MM.1S (cell line): ENCODE data around the gene ZNF236.

Experiments used
- DNase-seq: peaks from one replicate; pipeline ENCODE4 v3.0.0-alpha.2; 2015
- H2AFZ ChIP-seq: fragments of 300-600 bp; sonication (generic); 2 replicates; pipeline ENCODE4 v1.6.0; 2016; ENCODE audit warnings: antibody characterized with exemption, low read length
- H3F3A ChIP-seq: fragments of 300-600 bp; sonication (generic); 2 replicates; pipeline ENCODE4 v1.6.1; 2016; ENCODE audit warnings: mild to moderate bottlenecking, antibody characterized with exemption, low read length, moderate library complexity, mixed read lengths; ENCODE audit not compliant: insufficient read depth
- H3K27ac ChIP-seq: fragments of 300-600 bp; sonication (generic); 2 replicates; pipeline ENCODE4 v1.5.1; 2016; ENCODE audit warnings: mild to moderate bottlenecking, low read length
- H3K27me3 ChIP-seq: fragments of 300-600 bp; sonication (generic); replicated peaks from 2 replicates; pipeline ENCODE4 v1.6.0; 2016; ENCODE audit warnings: low read length; ENCODE audit not compliant: insufficient read depth
- H3K36me3 ChIP-seq: fragments of 300-600 bp; sonication (generic); replicated peaks from 2 replicates; pipeline ENCODE4 v1.6.1; 2016; ENCODE audit warnings: mild to moderate bottlenecking, low read length, mixed read lengths; ENCODE audit not compliant: insufficient read depth
- H3K4me1 ChIP-seq: fragments of 300-600 bp; sonication (generic); 2 replicates; pipeline ENCODE4 v1.6.1; 2016; ENCODE audit warnings: low read length, mixed read lengths
- H3K4me2 ChIP-seq: fragments of 300-600 bp; sonication (generic); 2 replicates; pipeline ENCODE4 v1.6.0; 2016; ENCODE audit warnings: low read depth, low read length
- H3K4me3 ChIP-seq: fragments of 300-600 bp; sonication (generic); 2 replicates; pipeline ENCODE4 v1.5.1; 2016; ENCODE audit warnings: low read length, mixed read lengths
- H3K79me2 ChIP-seq: fragments of 300-600 bp; sonication (generic); 2 replicates; pipeline ENCODE4 v1.6.1; 2016; ENCODE audit warnings: mixed run types, low read length, mixed read lengths
- H3K9ac ChIP-seq: fragments of 300-600 bp; sonication (generic); 2 replicates; pipeline ENCODE4 v1.6.1; 2016; ENCODE audit warnings: low read length, mixed read lengths
- H3K9me2 ChIP-seq: fragments of 300-600 bp; sonication (generic); replicated peaks from 2 replicates; pipeline ENCODE4 v1.6.1; 2016; ENCODE audit warnings: mild to moderate bottlenecking, low read length, mixed read lengths; ENCODE audit not compliant: insufficient read depth
- H3K9me3 ChIP-seq: fragments of 300-600 bp; sonication (generic); replicated peaks from 2 replicates; pipeline ENCODE4 v1.6.1; 2016; ENCODE audit warnings: mild to moderate bottlenecking, low read length, mixed read lengths; ENCODE audit not compliant: insufficient read depth
- H4K20me1 ChIP-seq: fragments of 300-600 bp; sonication (generic); 2 replicates; pipeline ENCODE4 v1.6.1; 2016; ENCODE audit warnings: mild to moderate bottlenecking, low read length, moderate library complexity, mixed read lengths; ENCODE audit not compliant: insufficient read depth
- CTCF ChIP-seq: fragments of 300-600 bp; sonication (generic); IDR thresholded peaks from 2 replicates; pipeline ENCODE4 v1.5.1; 2016; ENCODE audit warnings: antibody characterized with exemption, low read length, mixed read lengths
- EZH2 ChIP-seq: fragments of 300-600 bp; sonication (generic); optimal IDR thresholded peaks from 2 replicates; pipeline ENCODE3; 2017; ENCODE audit warnings: low read depth, mild to moderate bottlenecking, antibody characterized with exemption, low read length, mixed read lengths
- EZH2phosphoT487 ChIP-seq: fragments of 300-600 bp; sonication (generic); IDR thresholded peaks from 2 replicates; pipeline ENCODE4 v1.6.1; 2018; ENCODE audit warnings: antibody characterized with exemption, low read length

Gene ZNF236

GRCh38 chr18:76927223-76927725 lies 104.9 kb downstream of the ZNF236 start:
- Histone ChIP-seq H3K9me3 (no peaks in the 10 kb centered on the region), H3K79me2 (no peaks in the 10 kb centered on the region), H3K9me2 (no peaks in the 10 kb centered on the region), H3K9ac (no peak overlapping the region), H3K4me1 (no peaks in the 10 kb centered on the region), H3K4me2 (no peak overlapping the region), H2AFZ (no peak overlapping the region), H3K27ac (no peak overlapping the region), H3K4me3 (no peak overlapping the region), H4K20me1 (no peaks in the 10 kb centered on the region), H3K36me3 (no peaks in the 10 kb centered on the region), H3F3A (no peaks in the 10 kb centered on the region), H3K27me3 (no peaks in the 10 kb centered on the region)
- DNase-seq = no peak
- TF ChIP-seq CTCF (no peak), EZH2 (no peak), EZH2phosphoT487 (no peak)

- no peaks in the 10 kb centered on the region for H3K36me3 ChIP-seq
- no peak overlapping the region for H3K4me2 ChIP-seq
Observed at GRCh38 chr18:76928179-76928868, 106.0 kb downstream of the ZNF236 start.

GRCh38 chr18:76931171-76931570 lies 108.8 kb downstream of the ZNF236 start:
- Histone ChIP-seq H3K9me2 (no peaks in the 10 kb centered on the region), H3F3A (no peaks in the 10 kb centered on the region), H3K4me1 (no peaks in the 10 kb centered on the region), H2AFZ (no peak overlapping the region), H3K9me3 (no peaks in the 10 kb centered on the region), H3K36me3 (no peaks in the 10 kb centered on the region), H3K27me3 (no peaks in the 10 kb centered on the region), H4K20me1 (no peaks in the 10 kb centered on the region), H3K79me2 (no peaks in the 10 kb centered on the region), H3K4me2 (no peak overlapping the region), H3K4me3 (no peak overlapping the region), H3K9ac (no peak overlapping the region), H3K27ac (no peak overlapping the region)
- TF ChIP-seq EZH2phosphoT487 = no peak
- no peak for TF ChIP-seq CTCF
- no peak for TF ChIP-seq EZH2
- no peak for DNase-seq

More at GRCh38 chr18:76928179-76928868, 106.0 kb downstream of the ZNF236 start:
- H3K4me1 ChIP-seq = no peaks in the 10 kb centered on the region
- no peaks in the 10 kb centered on the region for H3K9me3 ChIP-seq
- H3K79me2 ChIP-seq = no peaks in the 10 kb centered on the region
- TF ChIP-seq EZH2 (no peak), CTCF (no peak), EZH2phosphoT487 (no peak)
- H3K4me3 ChIP-seq = no peak overlapping the region
- H3F3A ChIP-seq = no peaks in the 10 kb centered on the region
- no peak overlapping the region for H2AFZ ChIP-seq
- H3K9ac ChIP-seq = no peak overlapping the region
- H3K9me2 ChIP-seq = no peaks in the 10 kb centered on the region
- H3K27ac ChIP-seq = no peak overlapping the region
- H3K27me3 ChIP-seq = no peaks in the 10 kb centered on the region
- no peaks in the 10 kb centered on the region for H4K20me1 ChIP-seq
- DNase-seq = no peak
